ENCODE measurements around the gene C1GALT1. TPM values are rescaled to one million over a fixed set of nuclear protein-coding genes. Genes with fewer than 3 reads are reported as not detected.

Gene C1GALT1
- total and polyA plus RNA-seq, 12 donors: 3.6 to 217 (median 18.2) TPM

DNA sequence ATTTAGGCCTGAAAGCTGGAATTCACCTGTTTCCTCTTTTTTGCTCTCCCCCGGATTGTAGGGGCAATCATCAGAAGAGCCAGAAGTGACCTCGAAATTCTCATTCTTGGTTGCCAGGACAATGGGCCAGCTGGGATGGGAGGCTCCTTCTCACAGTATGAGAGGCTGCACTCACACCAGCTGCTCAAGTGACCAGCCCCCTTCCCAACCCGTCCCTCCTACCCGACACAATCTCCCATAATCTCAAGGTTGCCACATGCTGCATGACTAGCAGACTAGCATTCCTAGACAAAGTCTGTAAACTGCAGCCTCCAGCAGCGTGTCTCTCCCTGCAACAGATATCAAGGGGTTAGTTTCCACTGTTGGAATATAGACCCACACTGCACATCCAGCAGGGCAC lies 110.3 kb downstream of the C1GALT1 start:
- no peak for TF ChIP-seq POLR2A (IDR thresholded peaks at IDR 0.05)
- TF ChIP-seq, protein P1, sequence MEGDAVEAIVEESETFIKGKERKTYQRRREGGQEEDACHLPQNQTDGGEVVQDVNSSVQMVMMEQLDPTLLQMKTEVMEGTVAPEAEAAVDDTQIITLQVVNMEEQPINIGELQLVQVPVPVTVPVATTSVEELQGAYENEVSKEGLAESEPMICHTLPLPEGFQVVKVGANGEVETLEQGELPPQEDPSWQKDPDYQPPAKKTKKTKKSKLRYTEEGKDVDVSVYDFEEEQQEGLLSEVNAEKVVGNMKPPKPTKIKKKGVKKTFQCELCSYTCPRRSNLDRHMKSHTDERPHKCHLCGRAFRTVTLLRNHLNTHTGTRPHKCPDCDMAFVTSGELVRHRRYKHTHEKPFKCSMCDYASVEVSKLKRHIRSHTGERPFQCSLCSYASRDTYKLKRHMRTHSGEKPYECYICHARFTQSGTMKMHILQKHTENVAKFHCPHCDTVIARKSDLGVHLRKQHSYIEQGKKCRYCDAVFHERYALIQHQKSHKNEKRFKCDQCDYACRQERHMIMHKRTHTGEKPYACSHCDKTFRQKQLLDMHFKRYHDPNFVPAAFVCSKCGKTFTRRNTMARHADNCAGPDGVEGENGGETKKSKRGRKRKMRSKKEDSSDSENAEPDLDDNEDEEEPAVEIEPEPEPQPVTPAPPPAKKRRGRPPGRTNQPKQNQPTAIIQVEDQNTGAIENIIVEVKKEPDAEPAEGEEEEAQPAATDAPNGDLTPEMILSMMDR (IDR thresholded peaks at IDR 0.05): no peak
- DNase-seq: no peak
- intact Hi-C loops (cut with DNase I): no loop called here

GRCh38 chr7:7293092-7293491 lies 110.7 kb downstream of the C1GALT1 start:
- Histone ChIP-seq H3K9me3 (replicated peaks in 1 of 3) (no peaks in the 10 kb centered on the region), H3K4me1 (replicated peaks in 1 of 2) (no peaks in the 10 kb centered on the region), H3K27ac (no peak overlapping the region), H3K36me3 (replicated peaks in 1 of 2) (no peaks in the 10 kb centered on the region), H3K27me3 (no peaks in the 10 kb centered on the region), H3K4me3 (no peak overlapping the region)
- WGBS, 4 donors: 92 to 100% (median 93%) methylated on average over 2 of the region's 2 CpGs
- intact Hi-C loops (cut with DNase I): no loop called here
- DNase-seq: no peak
- TF ChIP-seq POLR2A (IDR thresholded peaks at IDR 0.05): no peak
- TF ChIP-seq, protein P1 (IDR thresholded peaks at IDR 0.05): no peak

More for the DNA sequence above, 110.3 kb downstream of the C1GALT1 start:
- Histone ChIP-seq H3K27ac (no peak overlapping the region), H3K36me3 (replicated peaks in 1 of 2) (no peaks in the 10 kb centered on the region), H3K4me3 (no peak overlapping the region), H3K27me3 (no peaks in the 10 kb centered on the region), H3K4me1 (replicated peaks in 1 of 2) (no peaks in the 10 kb centered on the region), H3K9me3 (replicated peaks in 1 of 3) (no peaks in the 10 kb centered on the region)
- 60 to 92% (median 69%) methylated on average over 3 to 5 of the region's 5 CpGs for WGBS, 4 donors

DNA sequence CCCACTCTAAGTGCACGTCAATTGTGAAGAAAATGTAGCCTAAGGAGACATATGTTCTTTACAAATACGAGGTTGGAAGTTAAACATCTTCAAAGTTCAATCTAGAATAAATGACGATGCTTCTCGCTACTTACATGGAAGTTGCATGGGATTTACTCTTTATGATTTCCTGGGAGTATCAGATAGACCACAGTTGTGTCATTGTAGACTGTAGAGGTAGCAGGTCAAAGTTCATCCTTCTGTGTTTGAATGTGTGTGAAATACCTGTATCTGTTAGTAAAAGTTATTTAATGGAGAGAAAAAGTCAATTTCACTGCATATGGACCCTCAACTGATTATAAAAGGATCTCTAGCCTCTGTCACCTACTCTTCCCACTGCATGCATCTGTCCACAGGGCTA lies 112.6 kb downstream of the C1GALT1 start:
- 80 to 88% (median 85%) methylated on average over 4 of the region's 4 CpGs for WGBS, 4 donors
- Histone ChIP-seq H3K36me3 (replicated peaks in 1 of 2) (no peaks in the 10 kb centered on the region), H3K27me3 (no peaks in the 10 kb centered on the region), H3K4me1 (replicated peaks in 1 of 2) (no peaks in the 10 kb centered on the region), H3K27ac (no peak overlapping the region), H3K9me3 (replicated peaks in 1 of 3) (no peaks in the 10 kb centered on the region), H3K4me3 (no peak overlapping the region)
- DNase-seq: no peak
- TF ChIP-seq, protein P1 (IDR thresholded peaks at IDR 0.05): no peak
- TF ChIP-seq POLR2A (IDR thresholded peaks at IDR 0.05): no peak
- intact Hi-C loops (cut with DNase I): no loop called here

Data from adrenal gland (tissue), 12 donors.